GM21360 (cell line): ENCODE measurements around the gene SEC23A.

Experiments used
- ATAC-seq: cut with Tn5 transposase; IDR thresholded peaks from one replicate; pipeline ENCODE4 v1.9.1; 2021; ENCODE audit warnings: mild to moderate bottlenecking, moderate library complexity; ENCODE audit not compliant: unreplicated experiment

The SEC23A gene

GRCh38 chr14:38992067-38992844, 110.8 kb downstream of the SEC23A start:
- no peak for ATAC-seq

- ATAC-seq = no peak
These were observed 111.7 kb downstream of the SEC23A start for GRCh38 chr14:38991299-38991698.

- ATAC-seq = peak; percentile 93
These were observed 113.0 kb downstream of the SEC23A start for GRCh38 chr14:38989922-38990546.

GRCh38 chr14:38987781-38988180, 115.3 kb downstream of the SEC23A start:
- no peak for ATAC-seq

- no peak for ATAC-seq
These were observed 120.2 kb downstream of the SEC23A start for GRCh38 chr14:38982837-38983236.

- ATAC-seq = no peak
These were observed 120.8 kb downstream of the SEC23A start for GRCh38 chr14:38982278-38982677.
